HepG2 (cell line): Measurements from ENCODE around the gene SMO. TPM values are rescaled to one million over a fixed set of nuclear protein-coding genes. Genes with fewer than 3 reads are reported as not detected.

Experiments
- ATAC-seq: fragments of 200-7000 bp; cut with Tn5 transposase; 3 replicates; pipeline ENCODE4 v1.9.1; 2020; ENCODE audit warnings: mild to moderate bottlenecking, moderate library complexity
- BruUV-seq: library from RNA; stranded (reverse); fragments of 400-500 nt; replicated peaks from 2 replicates; lab custom pipeline; 2021; lab: Mats Ljungman, UMichigan
- CTCF ChIA-PET: fragments of 300-600 bp; formaldehyde crosslinking; extraction: SDS; loops from one replicate; lab custom pipeline; 2021; ENCODE audit warnings: low total read pairs, inconsistent platforms, low intra/inter-chr PET ratio; lab: Yijun Ruan, JAX
- POLR2A ChIA-PET: fragments of 350-600 bp; sonication (Branson Sonifier 250); formaldehyde crosslinking; loops from one replicate; lab custom pipeline; 2020; ENCODE audit warnings: antibody characterized with exemption, inconsistent platforms; lab: Yijun Ruan, JAX
- DNase-seq: peaks from one replicate; pipeline ENCODE4 v3.0.0-alpha.2; 2015; ENCODE audit warnings: low spot score
- FAIRE-seq: peaks from 3 replicates; lab custom pipeline; 2011; peaks lifted over from hg19 to GRCh38; lab: Jason Lieb, UNC
- H2AFZ ChIP-seq: one replicate; pipeline ENCODE4 v1.6.1; 2011; ENCODE audit warnings: low read length, inconsistent platforms
- H3K27ac ChIP-seq: fragments of 300-600 bp; 3 replicates; pipeline ENCODE4 v1.8.0; 2011; ENCODE audit warnings: mixed run types, mild to moderate bottlenecking, mixed read lengths, low read length, inconsistent platforms; ENCODE audit not compliant: insufficient read depth; ENCODE audit errors: extremely low read length
- H3K27me3 ChIP-seq, 2 experiments: fragments of 200-600 bp in 1 of 2; 2 replicates in 1 of 2; 3 replicates in 1 of 2; pipeline versions ENCODE4 v1.6.0 to v1.8.0; 2011; ENCODE audit warnings: low read length in 2 of 2, mild to moderate bottlenecking in 2 of 2, moderate library complexity in 2 of 2, inconsistent platforms in 1 of 2; ENCODE audit not compliant: insufficient read depth in 2 of 2, control insufficient read depth in 1 of 2
- H3K36me3 ChIP-seq, 2 experiments: fragments of 200-600 bp in 1 of 2; replicated peaks in 1 of 2; 2 replicates in 1 of 2; 3 replicates in 1 of 2; pipeline versions ENCODE4 v1.5.1 to v1.8.0; 2011; ENCODE audit warnings: low read length in 2 of 2, inconsistent platforms in 1 of 2; ENCODE audit not compliant: insufficient read depth in 2 of 2, control insufficient read depth in 1 of 2
- H3K4me1 ChIP-seq: 2 replicates; pipeline ENCODE4 v1.5.1; 2012; ENCODE audit warnings: low read length, inconsistent platforms; ENCODE audit not compliant: insufficient read depth
- H3K4me2 ChIP-seq: 2 replicates; pipeline ENCODE4 v1.6.0; 2011; ENCODE audit warnings: low read depth, low read length, inconsistent platforms
- H3K4me3 ChIP-seq, 3 experiments: fragments of 200-600 bp in 1 of 3; sonication (generic), shearing (Covaris generic) in 1 of 3; replicated peaks in 1 of 3; 2 replicates each; pipeline ENCODE4 v1.5.1; 2011 to 2016; ENCODE audit warnings: low read length in 3 of 3, inconsistent platforms in 2 of 3, low read depth in 2 of 3, mild to moderate bottlenecking in 2 of 3, control low read depth in 1 of 3, mixed read lengths in 1 of 3; ENCODE audit not compliant: insufficient read depth in 1 of 3
- H3K79me2 ChIP-seq: one replicate; pipeline ENCODE4 v1.6.1; 2011; ENCODE audit warnings: low read length, inconsistent platforms; ENCODE audit not compliant: insufficient read depth
- H3K9ac ChIP-seq: 2 replicates; pipeline ENCODE4 v1.6.0; 2011; ENCODE audit warnings: mild to moderate bottlenecking, low read depth, low read length, inconsistent platforms; ENCODE audit not compliant: insufficient read depth
- H3K9me3 ChIP-seq: 2 replicates; pipeline ENCODE4 v1.5.1; 2012; ENCODE audit warnings: mild to moderate bottlenecking, low read length
- H4K20me1 ChIP-seq: 2 replicates; pipeline ENCODE4 v1.6.0; 2011; ENCODE audit warnings: inconsistent platforms, mild to moderate bottlenecking, low read length, moderate library complexity; ENCODE audit not compliant: insufficient read depth
- AKAP8 ChIP-seq: sonication (generic); formaldehyde crosslinking; IDR thresholded peaks from 2 replicates; pipeline ENCODE4 v1.5.1; 2020; ENCODE audit warnings: mild to moderate bottlenecking, missing genetic modification reagents
- MAZ ChIP-seq, 2 experiments: sonication (generic) in 1 of 2; formaldehyde crosslinking in 1 of 2; IDR thresholded peaks; 2 replicates each; pipeline versions ENCODE4 v1.5.0 to v1.6.1; 2012 to 2020; ENCODE audit warnings: low read depth in 2 of 2, mild to moderate bottlenecking in 2 of 2, borderline replicate concordance in 1 of 2, improper control_type of control experiment in 1 of 2, low read length in 1 of 2, missing genetic modification reagents in 1 of 2, moderate library complexity in 1 of 2
- MNT ChIP-seq: fragments of 450-650 bp; IDR thresholded peaks from 2 replicates; pipeline ENCODE4 v1.6.1; 2016
- NFYB ChIP-seq: sonication (generic); formaldehyde crosslinking; IDR thresholded peaks from 2 replicates; pipeline ENCODE4 v1.4.0; 2020; ENCODE audit warnings: missing genetic modification reagents
- PBX2 ChIP-seq: IDR thresholded peaks from 2 replicates; pipeline ENCODE4 v1.6.1; 2016; ENCODE audit warnings: control low read depth
- PHF20 ChIP-seq: sonication (generic); formaldehyde crosslinking; IDR thresholded peaks from 2 replicates; pipeline ENCODE4 v1.5.0; 2020; ENCODE audit warnings: mild to moderate bottlenecking, missing genetic modification reagents
- SNAPC5 ChIP-seq: sonication (generic); formaldehyde crosslinking; IDR thresholded peaks from 2 replicates; pipeline ENCODE4 v1.8.1; 2023; ENCODE audit warnings: mild to moderate bottlenecking, missing genetic modification reagents, borderline replicate concordance
- WGBS: methylation state at CpG from one replicate; pipeline ENCODE4 v1.1.6; 2017; ENCODE audit warnings: low lambda C conversion rate; 5-methylcytosine and 5-hydroxymethylcytosine counted together
- in situ Hi-C: cut with HindIII; loops from 2 replicates; pipeline ENCODE4 v1.10.0; 2017; ENCODE audit warnings: low pct_unique_long_range_greater_than_20kb; ENCODE audit not compliant: extremely low pct_ligation_motif_present
- intact Hi-C: fragments of 100-400 bp; cut with micrococcal nuclease; formaldehyde crosslinking; loops from one replicate; pipeline ENCODE4 v1.10.0; 2022; ENCODE audit not compliant: unreplicated experiment
- polyA plus RNA-seq, 8 experiments: library from polyadenylated mRNA; depleted of rRNA in 3 of 8; stranded (reverse) in 7 of 8; unstranded in 1 of 8; fragments of >200 nt; fragmentation: Illumina TruSeq in 4 of 8; extraction: Trizol in 4 of 8; gene quantifications; 2 replicates each; pipeline versions ENCODE4 v1.2.1 to v1.2.3, GENCODE V29; 2011 to 2016; ENCODE audit warnings: low read depth in 4 of 8, missing spikeins in 1 of 8, mixed read lengths in 1 of 8; ENCODE audit not compliant: insufficient read depth in 1 of 8
- total RNA-seq, 5 experiments: library from RNA; depleted of rRNA; stranded (reverse); fragments of >200 nt; fragmentation: Illumina TruSeq; extraction: Trizol; gene quantifications; 2 replicates each; pipeline ENCODE4 v1.2.3, GENCODE V29; 2016; ENCODE audit warnings: low read depth in 1 of 5

Gene SMO
- total and polyA plus RNA-seq, 2 of the 13 experiments (the other 11 are each of a cell fraction or from before 2014, with no cell fraction given): 23.8 to 32.3 TPM

- H3K9me3 ChIP-seq: no peaks in the 10 kb centered on the region
- H3K27me3 ChIP-seq: peaks cover 0 to 17% of the 10 kb centered on the region in 2 experiments; a peak in 2 of 5 replicates
- H3K27ac ChIP-seq: no peak overlapping the region
- no peaks in the 10 kb centered on the region for H3K79me2 ChIP-seq
- H3K4me2 ChIP-seq: peak overlapping the region; percentile 91
- peaks cover 26% of the 10 kb centered on the region for H3K4me1 ChIP-seq
- DNase-seq (no peak), ATAC-seq (no peak), FAIRE-seq (no peak)
- no peak overlapping the region for H2AFZ ChIP-seq
- WGBS: 23% methylated on average over 10 of the region's 10 CpGs
- no peaks in the 10 kb centered on the region for H4K20me1 ChIP-seq
- H3K36me3 ChIP-seq: no peaks in the 10 kb centered on the region
- in situ Hi-C loops: no loop called here
- ChIA-PET CTCF (no interaction called here), POLR2A (interaction anchor here (1.0 kb wide), 1 partner anchor 41 kb away, joined by 3 read pairs; no protein-coding TSS in a partner anchor)
- intact Hi-C loops: loop anchor here (2.0 kb wide), 1 partner anchor 41 kb away; no protein-coding TSS in a partner anchor
- no peak overlapping the region for H3K9ac ChIP-seq
- TF ChIP-seq PBX2 (CRISPR knock-in tag) (0 out of 2 replicates have a peak, but pooled peaks have one; percentile 18), AKAP8 (CRISPR knock-in tag) (no peak), NFYB (CRISPR knock-in tag) (no peak), SNAPC5 (CRISPR knock-in tag) (no peak), MNT (peak; percentile 54; the same call in 1 of the 2 replicates), MAZ (IDR thresholded peaks at IDR 0.05; ENCODE audit: borderline replicate concordance, low read depth, low read length) (no peak), MAZ (CRISPR knock-in tag; IDR thresholded peaks at IDR 0.05; ENCODE audit: low read depth) (no peak), PHF20 (CRISPR knock-in tag) (no peak)
- BruUV-seq: no TSS peak
- peak overlapping the region; percentile 33 to 83 (median 46); a peak in 5 of 6 replicates for H3K4me3 ChIP-seq
Measured at GRCh38 chr7:129143724-129144094, 44.7 kb upstream of the SMO start.
